GM12878 (cell line): ENCODE results near the gene PAF1. TPM values are rescaled to one million over a fixed set of nuclear protein-coding genes. Genes with fewer than 3 reads are reported as not detected.

Source experiments
- ATAC-seq: fragments of 200-7000 bp; cut with Tn5 transposase; 3 replicates; pipeline ENCODE4 v1.9.1; 2020; ENCODE audit warnings: mild to moderate bottlenecking, moderate library complexity
- BruUV-seq: library from RNA; stranded (reverse); fragments of 400-500 nt; replicated peaks from 2 replicates; lab custom pipeline; 2021; lab: Mats Ljungman, UMichigan
- CTCF ChIA-PET: fragments of 300-600 bp; sonication (Branson Sonifier 250); formaldehyde crosslinking; extraction: SDS; loops from one replicate; lab custom pipeline; 2021; ENCODE audit warnings: inconsistent platforms; lab: Yijun Ruan, JAX
- POLR2A ChIA-PET: fragments of 350-600 bp; formaldehyde crosslinking; extraction: SDS; loops from one replicate; lab custom pipeline; 2021; ENCODE audit warnings: inconsistent platforms; lab: Charles Lee
- RAD21 ChIA-PET: fragments of 300-600 bp; sonication (Branson Sonifier 250); formaldehyde crosslinking; loops from one replicate; lab custom pipeline; 2023; ENCODE audit warnings: antibody characterized with exemption; ENCODE audit not compliant: unreplicated experiment; lab: Charles Lee
- SMC1A ChIA-PET: fragments of 300-600 bp; sonication (Branson Sonifier 250); formaldehyde crosslinking; loops from one replicate; lab custom pipeline; 2023; ENCODE audit not compliant: unreplicated experiment, uncharacterized antibody; lab: Charles Lee
- DNase-seq: peaks from one replicate; pipeline ENCODE4 v3.0.0-alpha.2; 2011; ENCODE audit warnings: low read depth, low spot score
- FAIRE-seq: peaks from 3 replicates; lab custom pipeline; 2011; peaks lifted over from hg19 to GRCh38; lab: Jason Lieb, UNC
- H2AFZ ChIP-seq: 2 replicates; pipeline ENCODE4 v1.6.0; 2011; ENCODE audit warnings: low read depth, low read length, control low read depth; ENCODE audit not compliant: control insufficient read depth
- H3K27ac ChIP-seq: 2 replicates; pipeline ENCODE4 v1.5.1; 2011; ENCODE audit warnings: control low read depth; ENCODE audit not compliant: control insufficient read depth, insufficient read depth
- H3K27me3 ChIP-seq, 2 experiments: replicated peaks in 1 of 2; 2 replicates each; pipeline versions ENCODE4 v1.6.0 to v1.6.1; 2011; ENCODE audit warnings: low read length in 1 of 2; ENCODE audit not compliant: control insufficient read depth in 2 of 2, insufficient read depth in 2 of 2
- H3K36me3 ChIP-seq, 2 experiments: 2 replicates each; pipeline ENCODE4 v1.5.1; 2011; ENCODE audit warnings: low read length in 1 of 2; ENCODE audit not compliant: control insufficient read depth in 2 of 2, insufficient read depth in 2 of 2
- H3K4me1 ChIP-seq: 2 replicates; pipeline ENCODE4 v1.6.1; 2011; ENCODE audit warnings: mild to moderate bottlenecking, low read length, moderate library complexity, mixed read lengths; ENCODE audit not compliant: control insufficient read depth, insufficient read depth
- H3K4me2 ChIP-seq: 2 replicates; pipeline ENCODE4 v1.6.0; 2011; ENCODE audit warnings: control low read depth; ENCODE audit not compliant: control insufficient read depth, insufficient read depth
- H3K4me3 ChIP-seq: fragments of 200-600 bp; sonication (generic); 2 replicates; pipeline ENCODE4 v1.5.1; 2016
- H3K79me2 ChIP-seq: 2 replicates; pipeline ENCODE4 v1.6.0; 2011; ENCODE audit warnings: low read length; ENCODE audit not compliant: control insufficient read depth, insufficient read depth
- H3K9ac ChIP-seq: 2 replicates; pipeline ENCODE4 v1.8.0; 2011; ENCODE audit warnings: low read length, control low read depth, mixed read lengths; ENCODE audit not compliant: control insufficient read depth, insufficient read depth
- H3K9me3 ChIP-seq: replicated peaks from 3 replicates; pipeline ENCODE4 v1.5.1; 2011; ENCODE audit warnings: mild to moderate bottlenecking, low read length; ENCODE audit not compliant: control insufficient read depth, insufficient read depth
- H4K20me1 ChIP-seq: 2 replicates; pipeline ENCODE4 v1.6.0; 2011; ENCODE audit not compliant: control insufficient read depth, insufficient read depth
- CEBPB ChIP-seq, 2 experiments: fragments of 150-350 bp in 1 of 2; IDR thresholded peaks; 2 replicates each; pipeline ENCODE4 v1.6.1; 2012 to 2014; ENCODE audit warnings: low read depth in 2 of 2, low read length in 2 of 2, borderline replicate concordance in 1 of 2, inconsistent platforms in 1 of 2
- CEBPZ ChIP-seq: fragments of 150-350 bp; IDR thresholded peaks from 2 replicates; pipeline ENCODE4 v1.6.1; 2016; ENCODE audit warnings: low read depth, low read length
- CTCF ChIP-seq, 3 experiments: IDR thresholded peaks in 2 of 3; conservative IDR thresholded peaks in 1 of 3; 2 replicates each; pipeline ENCODE4 v1.5.1; 2011; ENCODE audit warnings: low read depth in 3 of 3, low read length in 3 of 3, mild to moderate bottlenecking in 3 of 3, control low read depth in 2 of 3, moderate library complexity in 2 of 3, inconsistent platforms in 1 of 3, mixed read lengths in 1 of 3; ENCODE audit not compliant: control insufficient read depth in 2 of 3, insufficient read depth in 1 of 3; ENCODE audit errors: extremely low read depth in 1 of 3
- MEF2B ChIP-seq: fragments of 450-650 bp; IDR thresholded peaks from 2 replicates; pipeline ENCODE4 v1.6.1; 2018; ENCODE audit warnings: mild to moderate bottlenecking, moderate library complexity; ENCODE audit not compliant: partially characterized antibody, poor library complexity, severe bottlenecking
- RAD51 ChIP-seq: fragments of 450-650 bp; IDR thresholded peaks from 2 replicates; pipeline ENCODE4 v1.6.1; 2016; ENCODE audit warnings: moderate library complexity, mild to moderate bottlenecking, inconsistent platforms
- RELB ChIP-seq: fragments of 450-650 bp; IDR thresholded peaks from 2 replicates; pipeline ENCODE4 v1.6.1; 2017; ENCODE audit warnings: low read depth, mild to moderate bottlenecking, moderate library complexity
- SREBF1 ChIP-seq: IDR thresholded peaks from 2 replicates; pipeline ENCODE4 v1.6.1; 2012; ENCODE audit warnings: mild to moderate bottlenecking, low read length
- SREBF2 ChIP-seq: IDR thresholded peaks from 2 replicates; pipeline ENCODE4 v1.6.1; 2012; ENCODE audit warnings: mild to moderate bottlenecking, low read length
- ZNF687 ChIP-seq: fragments of 450-650 bp; IDR thresholded peaks from 2 replicates; pipeline ENCODE4 v1.6.1; 2017; ENCODE audit warnings: mild to moderate bottlenecking, moderate library complexity
- WGBS: methylation state at CpG from one replicate; pipeline ENCODE4 v1.1.6; 2016; ENCODE audit warnings: low lambda C conversion rate; ENCODE audit not compliant: insufficient replicate concordance, insufficient coverage; ENCODE audit errors: missing lambda C conversion rate; 5-methylcytosine and 5-hydroxymethylcytosine counted together
- in situ Hi-C: fragments of 300-500 bp; cut with MboI; formaldehyde crosslinking; loops from 9 replicates; pipeline ENCODE4 v1.14.3; 2018; ENCODE audit warnings: mixed read lengths
- intact Hi-C: fragments of 100-400 bp; cut with micrococcal nuclease; formaldehyde crosslinking; loops from one replicate; pipeline ENCODE4 v1.14.2; 2022; ENCODE audit not compliant: unreplicated experiment
- polyA plus RNA-seq, 11 experiments: library from polyadenylated mRNA; depleted of rRNA in 4 of 11; unstranded in 6 of 11; stranded (reverse) in 5 of 11; fragments of >200 nt; fragmentation: Nextera tagmentation in 4 of 11; fragmentation: Illumina TruSeq in 1 of 11; extraction: Ambion mirVana in 4 of 11; extraction: Trizol in 1 of 11; gene quantifications; 1 replicate in 1 of 11; 2 replicates in 10 of 11; pipeline versions ENCODE4 v1.2.1 to v1.2.3, GENCODE V29; 2011 to 2016; ENCODE audit warnings: inconsistent platforms in 2 of 11, missing spikeins in 2 of 11, low read depth in 1 of 11
- total RNA-seq, 4 experiments: library from RNA; depleted of rRNA in 3 of 4; stranded (reverse); fragments of >200 nt in 3 of 4; fragmentation: Illumina TruSeq in 1 of 4; extraction: Trizol in 1 of 4; gene quantifications; 2 replicates each; pipeline versions ENCODE4 v1.2.1 to v1.2.3, GENCODE V29; 2013 to 2021

PAF1 gene
- total and polyA plus RNA-seq, 10 of the 15 experiments (the other 5 are each of a cell fraction or from before 2014, with no cell fraction given): 1.7 to 45.8 (median 39.6) TPM

GRCh38 chr19:39365531-39365930 is 25.4 kb downstream of the PAF1 start (continued):
- no peak for TF ChIP-seq RELB

- peak; percentile 54 for ATAC-seq
- in situ Hi-C loops: no loop called here
- H3K4me3 ChIP-seq: no peak overlapping the region
Observed at GRCh38 chr19:39363901-39364457, 26.9 kb downstream of the PAF1 start.

More at GRCh38 chr19:39363901-39364457, 26.9 kb downstream of the PAF1 start:
- Histone ChIP-seq H3K4me2 (no peak overlapping the region), H4K20me1 (no peaks in the 10 kb centered on the region), H3K36me3 (peaks cover under 1 to 4% of the 10 kb centered on the region in 2 experiments; a peak in 3 of 4 replicates), H3K79me2 (no peaks in the 10 kb centered on the region), H3K27ac (no peak overlapping the region; the same call in 1 of the 2 replicates), H3K9me3 (no peaks in the 10 kb centered on the region), H2AFZ (no peak overlapping the region), H3K4me1 (peaks cover 8% of the 10 kb centered on the region), H3K9ac (no peak overlapping the region), H3K27me3 (no peaks in the 10 kb centered on the region)
- ChIA-PET CTCF (no interaction called here), POLR2A (no interaction called here), SMC1A (no interaction called here), RAD21 (no interaction called here)
- no peak for DNase-seq
- 35% methylated on average over 5 of the region's 5 CpGs for WGBS
- peak; percentile 26 for TF ChIP-seq MEF2B
- no peak for TF ChIP-seq CTCF (IDR thresholded peaks at IDR 0.05 in 2 of 3, conservative IDR thresholded peaks at IDR 0.05 in 1 of 3; ENCODE audit: control insufficient read depth in 2 of 3, extremely low read depth in 1 of 3, insufficient read depth in 1 of 3, low read depth in 3 of 3, low read length in 3 of 3)
- no peak for TF ChIP-seq CEBPB (IDR thresholded peaks at IDR 0.05; ENCODE audit: borderline replicate concordance in 1 of 2, low read depth in 2 of 2, low read length in 2 of 2)
- TF ChIP-seq SREBF1: no peak
- TF ChIP-seq ZNF687: no peak
- no peak for TF ChIP-seq RAD51
- no peak for TF ChIP-seq SREBF2
- no peak for TF ChIP-seq CEBPZ
- no TSS peak for BruUV-seq
- intact Hi-C loops: no loop called here
- no peak for FAIRE-seq
